Testis (tissue), 2 donors: ENCODE measurements around the gene CEP152.

Experiments
- CTCF ChIP-seq, 3 experiments: fragments of 450-650 bp in 2 of 3; fragments of 200-600 bp in 1 of 3; sonication (generic) in 1 of 3; IDR thresholded peaks; one replicate each; pipeline ENCODE4 v1.5.1; 2016 to 2019; ENCODE audit warnings: antibody characterized with exemption in 3 of 3, mild to moderate bottlenecking in 2 of 3, moderate library complexity in 1 of 3
- POLR2A ChIP-seq: fragments of 450-650 bp; IDR thresholded peaks from one replicate; pipeline ENCODE4 v1.6.1; 2017; ENCODE audit warnings: antibody characterized with exemption, mild to moderate bottlenecking, moderate library complexity

GRCh38 chr15:48833526-48834239, 22.8 kb upstream of the CEP152 start:
- TF ChIP-seq CTCF (IDR thresholded peaks at IDR 0.05) (no peak), POLR2A (no peak)
